Measurements from ENCODE around the gene NAT9.

The NAT9 gene

GRCh38 chr17:74780443-74781238 is 4.5 kb upstream of the NAT9 start:
- H3K27me3 ChIP-seq (replicated peaks; ENCODE audit: control insufficient read depth, insufficient read depth, low read length, poor library complexity, severe bottlenecking): no peaks in the 10 kb centered on the region
- no peaks in the 10 kb centered on the region for H3K9me3 ChIP-seq (ENCODE audit: control insufficient read depth, low read length)
- no peak for DNase-seq
- H3K36me3 ChIP-seq (ENCODE audit: control insufficient read depth, insufficient read depth, low read length): peaks cover 3% of the 10 kb centered on the region
- peak overlapping the region; percentile 66 for H3K27ac ChIP-seq (ENCODE audit: insufficient read depth, low read length, poor library complexity, severe bottlenecking)
- peaks cover 43% of the 10 kb centered on the region for H3K4me1 ChIP-seq (ENCODE audit: control insufficient read depth, insufficient read depth, low read length, poor library complexity, severe bottlenecking)
- H3K4me3 ChIP-seq (ENCODE audit: insufficient read depth, low read depth, low read length, poor library complexity, severe bottlenecking): peak overlapping the region; percentile 6

- Histone ChIP-seq H3K4me1 (ENCODE audit: control insufficient read depth, insufficient read depth, low read length, poor library complexity, severe bottlenecking) (peaks cover 49% of the 10 kb centered on the region), H3K4me3 (ENCODE audit: insufficient read depth, low read depth, low read length, poor library complexity, severe bottlenecking) (peak overlapping the region; percentile 6), H3K27me3 (replicated peaks; ENCODE audit: control insufficient read depth, insufficient read depth, low read length, poor library complexity, severe bottlenecking) (no peaks in the 10 kb centered on the region), H3K27ac (ENCODE audit: insufficient read depth, low read length, poor library complexity, severe bottlenecking) (peak overlapping the region; percentile 66), H3K9me3 (ENCODE audit: control insufficient read depth, low read length) (no peaks in the 10 kb centered on the region), H3K36me3 (ENCODE audit: control insufficient read depth, insufficient read depth, low read length) (peaks cover 3% of the 10 kb centered on the region)
- DNase-seq: peak; percentile 25 to 59 (median 41)
Measured at GRCh38 chr17:74779948-74780400, 3.8 kb upstream of the NAT9 start.

DNA sequence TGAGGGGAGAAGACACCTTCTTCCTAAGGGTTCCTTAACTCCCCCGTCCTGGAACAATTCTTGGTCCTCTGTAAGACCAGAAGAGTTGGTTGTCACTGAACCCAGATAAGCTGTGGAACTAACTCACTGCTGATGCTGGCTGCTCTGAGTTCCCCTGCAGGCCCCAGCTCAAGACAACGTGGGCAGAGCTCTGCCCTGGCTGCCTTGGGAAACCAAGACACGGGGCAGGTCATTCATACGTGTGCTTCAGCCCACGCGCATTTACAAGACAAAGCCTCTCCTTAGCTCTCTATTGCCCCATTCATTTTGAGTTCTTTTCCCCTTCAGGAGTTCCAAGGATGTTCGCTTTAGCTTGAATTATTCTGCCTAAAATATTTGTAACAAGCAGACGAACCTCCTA is 3.4 kb upstream of the NAT9 start:
- Histone ChIP-seq H3K27ac (ENCODE audit: insufficient read depth, low read length, poor library complexity, severe bottlenecking) (peak overlapping the region; percentile 66), H3K27me3 (replicated peaks; ENCODE audit: control insufficient read depth, insufficient read depth, low read length, poor library complexity, severe bottlenecking) (no peaks in the 10 kb centered on the region), H3K4me3 (ENCODE audit: insufficient read depth, low read depth, low read length, poor library complexity, severe bottlenecking) (peak overlapping the region; percentile 6), H3K9me3 (ENCODE audit: control insufficient read depth, low read length) (no peaks in the 10 kb centered on the region), H3K4me1 (ENCODE audit: control insufficient read depth, insufficient read depth, low read length, poor library complexity, severe bottlenecking) (peaks cover 49% of the 10 kb centered on the region), H3K36me3 (ENCODE audit: control insufficient read depth, insufficient read depth, low read length) (peaks cover 3% of the 10 kb centered on the region)
- no peak for DNase-seq

DNA sequence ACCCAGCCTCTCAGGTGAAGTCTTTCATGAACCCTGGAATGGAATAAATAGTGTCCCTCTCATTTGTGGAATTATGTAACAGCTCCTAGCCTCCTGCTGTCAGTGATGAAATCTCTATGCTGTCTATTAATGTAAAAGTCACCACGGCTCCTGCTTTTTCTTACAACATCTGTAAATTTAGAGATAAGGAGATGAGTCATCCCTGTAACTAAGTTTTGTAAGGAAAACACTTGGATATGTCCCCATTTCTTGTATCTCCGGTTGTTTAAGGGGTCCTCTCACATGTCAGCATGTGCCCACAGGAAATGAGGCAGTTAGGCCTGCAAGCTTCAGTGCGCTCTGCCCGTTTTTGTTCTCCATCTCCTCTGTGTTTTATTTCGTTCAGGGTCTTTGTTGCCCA is 2.8 kb upstream of the NAT9 start:
- H3K27ac ChIP-seq (ENCODE audit: insufficient read depth, low read length, poor library complexity, severe bottlenecking): peak overlapping the region; percentile 66
- no peaks in the 10 kb centered on the region for H3K27me3 ChIP-seq (replicated peaks; ENCODE audit: control insufficient read depth, insufficient read depth, low read length, poor library complexity, severe bottlenecking)
- no peak for DNase-seq
- H3K4me3 ChIP-seq (ENCODE audit: insufficient read depth, low read depth, low read length, poor library complexity, severe bottlenecking): no peak overlapping the region
- no peaks in the 10 kb centered on the region for H3K9me3 ChIP-seq (ENCODE audit: control insufficient read depth, low read length)
- peaks cover 3% of the 10 kb centered on the region for H3K36me3 ChIP-seq (ENCODE audit: control insufficient read depth, insufficient read depth, low read length)
- peaks cover 49% of the 10 kb centered on the region for H3K4me1 ChIP-seq (ENCODE audit: control insufficient read depth, insufficient read depth, low read length, poor library complexity, severe bottlenecking)

DNA sequence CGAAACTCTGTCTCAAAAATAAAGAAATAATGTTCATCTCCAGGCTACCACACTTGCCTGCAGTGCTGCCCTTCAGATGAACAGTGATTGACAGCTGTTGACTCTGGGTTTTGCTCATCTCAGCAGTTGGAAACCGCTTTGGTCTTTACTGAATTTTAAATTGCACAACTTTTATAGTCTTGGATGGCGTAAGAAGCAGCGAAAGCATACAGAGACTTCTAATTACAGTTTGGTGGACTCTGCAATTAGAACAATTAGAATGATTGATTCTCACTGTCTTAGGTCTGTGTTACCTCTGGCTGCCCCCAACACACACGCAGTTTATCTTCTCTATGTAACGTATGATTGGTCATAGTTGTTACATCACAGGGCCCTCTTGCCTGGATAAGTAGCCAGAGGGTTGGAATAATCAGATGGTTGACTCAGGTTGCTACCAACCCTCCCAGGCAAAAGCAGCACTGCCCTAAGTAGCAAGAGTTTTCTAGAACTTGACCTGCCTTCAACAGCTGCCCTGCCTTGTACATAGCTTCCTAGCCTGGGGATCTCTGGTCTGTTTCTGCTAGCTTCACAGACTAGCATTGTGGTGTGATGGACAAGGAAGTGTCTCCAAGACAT is 1.9 kb upstream of the NAT9 start:
- H3K4me3 ChIP-seq (ENCODE audit: insufficient read depth, low read depth, low read length, poor library complexity, severe bottlenecking): no peak overlapping the region
- DNase-seq: no peak
- H3K27ac ChIP-seq (ENCODE audit: insufficient read depth, low read length, poor library complexity, severe bottlenecking): no peak overlapping the region
- peaks cover 49% of the 10 kb centered on the region for H3K4me1 ChIP-seq (ENCODE audit: control insufficient read depth, insufficient read depth, low read length, poor library complexity, severe bottlenecking)
- no peaks in the 10 kb centered on the region for H3K9me3 ChIP-seq (ENCODE audit: control insufficient read depth, low read length)
- peaks cover 5% of the 10 kb centered on the region for H3K36me3 ChIP-seq (ENCODE audit: control insufficient read depth, insufficient read depth, low read length)
- no peaks in the 10 kb centered on the region for H3K27me3 ChIP-seq (replicated peaks; ENCODE audit: control insufficient read depth, insufficient read depth, low read length, poor library complexity, severe bottlenecking)

DNA sequence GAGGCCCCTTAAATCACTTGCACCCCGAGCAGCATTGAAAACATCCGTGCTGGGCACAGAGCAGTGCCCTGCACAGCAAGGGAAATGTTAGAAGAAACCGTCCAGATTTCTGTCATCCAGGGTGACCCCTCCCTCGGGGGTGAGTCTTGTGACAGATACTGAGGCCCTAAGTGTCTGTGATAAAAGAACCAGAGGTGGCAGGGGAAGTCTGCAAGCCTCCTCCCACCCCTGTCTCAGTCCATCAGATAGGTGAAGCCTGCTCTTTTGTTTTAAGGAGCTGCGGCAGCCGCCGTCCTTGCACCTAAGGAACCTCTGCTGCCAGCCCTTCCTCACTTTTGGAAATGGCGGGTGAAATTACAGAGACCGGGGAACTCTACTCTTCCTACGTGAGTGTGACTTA is 845 bp upstream of the NAT9 start:
- peaks cover 12% of the 10 kb centered on the region for H3K36me3 ChIP-seq (ENCODE audit: control insufficient read depth, insufficient read depth, low read length)
- no peaks in the 10 kb centered on the region for H3K27me3 ChIP-seq (replicated peaks; ENCODE audit: control insufficient read depth, insufficient read depth, low read length, poor library complexity, severe bottlenecking)
- DNase-seq: no peak
- peak overlapping the region; percentile 74 for H3K27ac ChIP-seq (ENCODE audit: insufficient read depth, low read length, poor library complexity, severe bottlenecking)
- H3K4me1 ChIP-seq (ENCODE audit: control insufficient read depth, insufficient read depth, low read length, poor library complexity, severe bottlenecking): peaks cover 46% of the 10 kb centered on the region
- H3K9me3 ChIP-seq (ENCODE audit: control insufficient read depth, low read length): no peaks in the 10 kb centered on the region
- H3K4me3 ChIP-seq (ENCODE audit: insufficient read depth, low read depth, low read length, poor library complexity, severe bottlenecking): peak overlapping the region; percentile 70

DNA sequence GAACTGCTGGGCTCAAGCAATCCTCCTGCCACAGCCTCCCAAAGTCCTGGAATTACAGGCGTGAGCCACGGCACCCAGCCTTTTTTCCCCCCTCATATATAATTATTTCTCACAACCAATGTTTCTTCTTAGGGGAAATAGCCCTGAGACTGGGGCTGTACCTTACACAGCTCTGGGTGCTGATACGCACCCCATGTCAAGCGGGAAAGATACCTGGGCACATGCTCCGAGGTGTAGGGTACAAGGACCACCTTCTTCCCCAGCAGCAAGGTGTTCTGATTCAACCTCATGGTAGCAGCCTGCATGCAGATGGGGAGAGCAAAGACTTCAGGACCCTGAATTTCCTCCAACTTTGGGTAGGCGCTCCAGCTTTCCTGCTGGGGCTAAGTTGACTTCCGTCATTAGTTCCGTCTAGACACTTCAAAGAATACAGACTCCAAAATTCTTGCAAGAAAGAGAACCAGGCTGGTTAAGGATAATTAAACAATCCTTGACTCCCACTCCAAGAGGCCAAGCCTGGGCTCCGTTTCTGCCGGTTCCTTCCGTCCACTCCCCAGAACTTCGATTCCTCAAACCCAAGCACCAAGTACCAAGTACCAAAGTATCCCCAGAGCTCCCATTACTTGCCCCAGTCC is 619 bp downstream of the NAT9 start:
- H3K36me3 ChIP-seq (ENCODE audit: control insufficient read depth, insufficient read depth, low read length): peaks cover 25% of the 10 kb centered on the region
- peak overlapping the region; percentile 74 for H3K27ac ChIP-seq (ENCODE audit: insufficient read depth, low read length, poor library complexity, severe bottlenecking)
- peak overlapping the region; percentile 70 for H3K4me3 ChIP-seq (ENCODE audit: insufficient read depth, low read depth, low read length, poor library complexity, severe bottlenecking)
- DNase-seq: no peak
- peaks cover 37% of the 10 kb centered on the region for H3K4me1 ChIP-seq (ENCODE audit: control insufficient read depth, insufficient read depth, low read length, poor library complexity, severe bottlenecking)
- no peaks in the 10 kb centered on the region for H3K27me3 ChIP-seq (replicated peaks; ENCODE audit: control insufficient read depth, insufficient read depth, low read length, poor library complexity, severe bottlenecking)
- no peaks in the 10 kb centered on the region for H3K9me3 ChIP-seq (ENCODE audit: control insufficient read depth, low read length)

DNA sequence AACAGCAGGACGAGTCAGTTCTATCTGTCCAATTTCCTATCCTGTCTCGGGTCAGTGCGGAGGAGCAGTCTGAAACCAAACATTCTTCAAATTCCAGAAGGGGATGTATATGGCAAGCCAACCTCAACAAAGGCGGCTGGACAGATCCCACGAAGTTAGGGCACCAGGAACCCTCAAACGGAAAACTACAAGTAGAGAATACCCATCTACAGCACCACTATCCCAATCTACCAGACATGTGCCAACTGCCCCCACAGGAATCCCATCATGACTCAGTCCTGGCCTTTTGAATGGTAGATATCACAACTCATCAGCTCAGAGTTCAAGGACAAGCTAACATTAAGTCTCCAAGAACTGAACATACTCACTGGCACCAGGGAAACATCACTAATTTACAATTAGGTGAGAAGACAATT is 2.3 kb downstream of the NAT9 start:
- Histone ChIP-seq H3K9me3 (ENCODE audit: control insufficient read depth, low read length) (no peaks in the 10 kb centered on the region), H3K36me3 (ENCODE audit: control insufficient read depth, insufficient read depth, low read length) (peaks cover 39% of the 10 kb centered on the region), H3K4me3 (ENCODE audit: insufficient read depth, low read depth, low read length, poor library complexity, severe bottlenecking) (no peak overlapping the region), H3K27me3 (replicated peaks; ENCODE audit: control insufficient read depth, insufficient read depth, low read length, poor library complexity, severe bottlenecking) (no peaks in the 10 kb centered on the region), H3K27ac (ENCODE audit: insufficient read depth, low read length, poor library complexity, severe bottlenecking) (no peak overlapping the region), H3K4me1 (ENCODE audit: control insufficient read depth, insufficient read depth, low read length, poor library complexity, severe bottlenecking) (peaks cover 26% of the 10 kb centered on the region)
- DNase-seq: no peak

DNA sequence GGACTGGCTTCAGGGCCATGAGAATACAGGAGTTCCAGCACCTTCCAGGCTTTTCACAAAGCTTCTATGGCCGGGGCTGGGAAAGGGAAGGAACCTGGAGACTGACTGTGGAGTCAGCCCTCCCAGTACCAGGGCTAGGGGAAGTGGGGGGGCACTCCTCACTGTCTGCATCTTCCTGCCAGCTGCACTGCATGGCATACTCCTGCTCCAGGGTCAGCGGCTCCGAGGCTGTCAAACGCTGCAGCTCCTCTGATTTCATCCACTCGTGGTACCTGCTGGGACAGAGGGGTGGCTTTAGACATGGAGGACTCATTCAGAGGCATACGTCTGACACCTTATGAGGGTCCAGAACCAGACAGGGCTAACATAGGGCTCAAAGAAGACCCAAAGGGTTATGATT is 2.7 kb downstream of the NAT9 start:
- no peak for DNase-seq
- Histone ChIP-seq H3K9me3 (ENCODE audit: control insufficient read depth, low read length) (no peaks in the 10 kb centered on the region), H3K4me1 (ENCODE audit: control insufficient read depth, insufficient read depth, low read length, poor library complexity, severe bottlenecking) (peaks cover 24% of the 10 kb centered on the region), H3K27ac (ENCODE audit: insufficient read depth, low read length, poor library complexity, severe bottlenecking) (no peak overlapping the region), H3K27me3 (replicated peaks; ENCODE audit: control insufficient read depth, insufficient read depth, low read length, poor library complexity, severe bottlenecking) (no peaks in the 10 kb centered on the region), H3K4me3 (ENCODE audit: insufficient read depth, low read depth, low read length, poor library complexity, severe bottlenecking) (no peak overlapping the region), H3K36me3 (ENCODE audit: control insufficient read depth, insufficient read depth, low read length) (peaks cover 44% of the 10 kb centered on the region)

DNA sequence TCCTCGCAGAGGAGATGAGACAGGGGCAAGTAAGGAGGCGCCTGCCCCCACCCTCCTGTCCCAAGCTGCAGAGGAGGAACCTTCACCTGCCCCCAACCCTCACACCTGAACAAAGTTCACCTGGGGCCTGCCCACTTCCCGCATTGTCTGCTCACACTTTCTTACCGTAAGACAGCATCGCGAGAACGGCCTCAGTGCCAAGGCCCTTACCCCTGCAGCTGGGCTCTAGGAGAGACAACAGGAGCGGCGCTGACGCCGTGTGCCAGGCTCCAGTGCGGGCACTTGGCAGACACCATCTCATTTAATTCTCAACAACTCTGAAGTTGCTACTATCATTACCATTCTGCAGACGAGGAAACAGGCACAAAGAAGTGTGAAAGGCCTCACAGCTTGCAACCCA is 4.1 kb downstream of the NAT9 start:
- no peak overlapping the region for H3K4me3 ChIP-seq (ENCODE audit: insufficient read depth, low read depth, low read length, poor library complexity, severe bottlenecking)
- H3K4me1 ChIP-seq (ENCODE audit: control insufficient read depth, insufficient read depth, low read length, poor library complexity, severe bottlenecking): peaks cover 20% of the 10 kb centered on the region
- peaks cover 57% of the 10 kb centered on the region for H3K36me3 ChIP-seq (ENCODE audit: control insufficient read depth, insufficient read depth, low read length)
- H3K27ac ChIP-seq (ENCODE audit: insufficient read depth, low read length, poor library complexity, severe bottlenecking): no peak overlapping the region
- no peak for DNase-seq
- no peaks in the 10 kb centered on the region for H3K9me3 ChIP-seq (ENCODE audit: control insufficient read depth, low read length)
- no peaks in the 10 kb centered on the region for H3K27me3 ChIP-seq (replicated peaks; ENCODE audit: control insufficient read depth, insufficient read depth, low read length, poor library complexity, severe bottlenecking)
